HG02943 (cell line): Measurements from ENCODE around the gene TMEM25.
"Not testable (repeated sequence)": the region's sequence is repeated elsewhere in the genome, so short reads cannot be mapped to it uniquely, and the experiment has no call there.

Experiments used
- ATAC-seq: cut with Tn5 transposase; IDR thresholded peaks from one replicate; pipeline ENCODE4 v1.9.1; 2021; ENCODE audit warnings: mild to moderate bottlenecking, low read depth, moderate library complexity; ENCODE audit not compliant: unreplicated experiment

The TMEM25 gene

GRCh38 chr11:118530683-118531596 lies at the start of gene TMEM25:
TMEM25 (plus strand) TSS chr11:118531192; CDS start chr11:118531802, 610 bp downstream.
- peak; percentile 49 for ATAC-seq

- not testable (repeated sequence) for ATAC-seq
Measured at GRCh38 chr11:118481238-118481637, 49.8 kb upstream of the TMEM25 start.

- ATAC-seq, result no peak
Measured at GRCh38 chr11:118484405-118484804, 46.6 kb upstream of the TMEM25 start.

- no peak for ATAC-seq
Measured at GRCh38 chr11:118485273-118485672, 45.7 kb upstream of the TMEM25 start.

GRCh38 chr11:118488480-118489109 lies 42.4 kb upstream of the TMEM25 start:
- no peak for ATAC-seq

DNA sequence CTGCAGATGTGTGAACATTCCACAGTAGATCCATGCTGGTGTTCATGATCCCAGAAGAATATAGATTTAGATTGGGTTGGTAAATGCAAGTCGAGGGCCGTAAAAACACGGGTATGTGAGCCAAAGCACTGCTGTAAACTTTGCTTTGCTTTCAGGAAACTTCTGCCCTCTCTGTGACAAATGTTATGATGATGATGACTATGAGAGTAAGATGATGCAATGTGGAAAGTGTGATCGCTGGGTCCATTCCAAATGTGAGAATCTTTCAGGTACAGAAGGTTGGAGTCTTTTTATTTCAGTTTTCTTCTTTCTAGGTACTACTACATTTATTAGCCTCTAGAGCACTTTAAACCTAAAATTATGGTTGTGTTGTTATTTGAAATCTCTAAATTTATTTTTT lies 40.0 kb upstream of the TMEM25 start:
- ATAC-seq, result no peak

- ATAC-seq, result no peak
Measured at GRCh38 chr11:118497831-118498230, 33.2 kb upstream of the TMEM25 start.

DNA sequence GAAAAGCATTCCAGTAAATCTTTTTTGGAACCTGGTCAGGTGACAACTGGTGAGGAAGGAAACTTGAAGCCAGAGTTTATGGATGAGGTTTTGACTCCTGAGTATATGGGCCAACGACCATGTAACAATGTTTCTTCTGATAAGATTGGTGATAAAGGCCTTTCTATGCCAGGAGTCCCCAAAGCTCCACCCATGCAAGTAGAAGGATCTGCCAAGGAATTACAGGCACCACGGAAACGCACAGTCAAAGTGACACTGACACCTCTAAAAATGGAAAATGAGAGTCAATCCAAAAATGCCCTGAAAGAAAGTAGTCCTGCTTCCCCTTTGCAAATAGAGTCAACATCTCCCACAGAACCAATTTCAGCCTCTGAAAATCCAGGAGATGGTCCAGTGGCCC lies 27.8 kb upstream of the TMEM25 start:
- ATAC-seq, result no peak

GRCh38 chr11:118511601-118512000 lies 19.4 kb upstream of the TMEM25 start:
- ATAC-seq, result no peak

- no peak for ATAC-seq
Measured at GRCh38 chr11:118514103-118514502, 16.9 kb upstream of the TMEM25 start.

- ATAC-seq, result no peak
Measured at GRCh38 chr11:118519549-118519948, 11.4 kb upstream of the TMEM25 start.

- no peak for ATAC-seq
Measured at GRCh38 chr11:118521892-118522311, 9.1 kb upstream of the TMEM25 start.

DNA sequence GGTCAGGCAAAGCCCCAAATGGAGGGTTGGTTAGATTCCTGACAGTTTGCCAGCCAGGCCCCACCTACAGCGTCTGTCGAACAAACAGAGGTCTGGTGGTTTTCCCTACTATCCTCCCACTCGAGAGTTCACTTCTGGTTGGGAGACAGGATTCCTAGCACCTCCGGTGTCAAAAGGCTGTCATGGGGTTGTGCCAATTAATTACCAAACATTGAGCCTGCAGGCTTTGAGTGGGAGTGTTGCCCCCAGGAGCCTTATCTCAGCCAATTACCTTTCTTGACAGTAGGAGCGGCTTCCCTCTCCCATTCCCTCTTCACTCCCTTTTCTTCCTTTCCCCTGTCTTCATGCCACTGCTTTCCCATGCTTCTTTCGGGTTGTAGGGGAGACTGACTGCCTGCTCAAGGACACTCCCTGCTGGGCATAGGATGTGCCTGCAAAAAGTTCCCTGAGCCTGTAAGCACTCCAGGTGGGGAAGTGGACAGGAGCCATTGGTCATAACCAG lies 8.4 kb upstream of the TMEM25 start:
- no peak for ATAC-seq

- ATAC-seq, result no peak
Measured at GRCh38 chr11:118524356-118524755, 6.6 kb upstream of the TMEM25 start.

GRCh38 chr11:118524757-118525470 lies 6.1 kb upstream of the TMEM25 start:
- ATAC-seq, result no peak

DNA sequence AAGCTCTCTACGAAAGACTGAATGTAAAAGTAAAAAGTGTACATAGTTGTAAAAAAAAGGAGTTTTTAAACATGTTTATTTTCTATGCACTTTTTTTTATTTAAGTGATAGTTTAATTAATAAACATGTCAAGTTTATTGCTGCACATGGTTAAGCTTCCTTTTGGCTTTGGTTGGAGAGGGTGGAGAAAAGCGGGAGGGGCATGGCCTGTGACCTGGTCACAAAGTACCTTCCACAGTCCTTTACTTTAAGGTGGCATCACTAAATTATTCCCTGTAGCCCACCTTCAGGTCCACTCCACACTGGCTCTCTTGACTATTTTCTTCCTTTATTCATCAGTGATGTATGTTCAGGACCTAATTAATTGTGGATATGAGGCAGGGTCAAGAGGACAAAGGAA lies 4.3 kb upstream of the TMEM25 start:
- ATAC-seq, result no peak

DNA sequence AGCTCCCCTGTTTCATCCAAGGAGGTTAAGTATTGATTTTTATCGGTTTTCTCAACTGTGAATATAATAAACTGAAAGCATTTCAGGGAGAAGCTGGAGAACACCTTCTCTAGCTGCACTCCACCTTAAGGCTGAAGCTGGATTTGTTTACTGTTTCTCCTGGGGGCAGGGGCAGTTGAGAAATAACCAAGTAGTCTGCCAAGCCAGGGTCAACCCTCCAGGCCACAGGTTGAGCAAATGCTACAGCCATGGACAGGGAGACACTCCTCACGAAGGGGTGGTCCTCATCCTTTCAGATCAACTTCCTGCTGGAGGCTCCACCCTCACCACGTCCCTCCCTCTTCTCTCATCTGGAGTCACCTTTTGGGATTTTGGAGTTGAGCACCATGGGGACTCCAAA lies 3.9 kb upstream of the TMEM25 start, which contains the start of gene TTC36:
TTC36 (plus strand) TSS at position 366 of the 400 bp plus-strand sequence; CDS start at position 387, 21 bp downstream.
- ATAC-seq, result no peak

GRCh38 chr11:118528511-118528910 lies 2.5 kb upstream of the TMEM25 start:
- ATAC-seq, result no peak

DNA sequence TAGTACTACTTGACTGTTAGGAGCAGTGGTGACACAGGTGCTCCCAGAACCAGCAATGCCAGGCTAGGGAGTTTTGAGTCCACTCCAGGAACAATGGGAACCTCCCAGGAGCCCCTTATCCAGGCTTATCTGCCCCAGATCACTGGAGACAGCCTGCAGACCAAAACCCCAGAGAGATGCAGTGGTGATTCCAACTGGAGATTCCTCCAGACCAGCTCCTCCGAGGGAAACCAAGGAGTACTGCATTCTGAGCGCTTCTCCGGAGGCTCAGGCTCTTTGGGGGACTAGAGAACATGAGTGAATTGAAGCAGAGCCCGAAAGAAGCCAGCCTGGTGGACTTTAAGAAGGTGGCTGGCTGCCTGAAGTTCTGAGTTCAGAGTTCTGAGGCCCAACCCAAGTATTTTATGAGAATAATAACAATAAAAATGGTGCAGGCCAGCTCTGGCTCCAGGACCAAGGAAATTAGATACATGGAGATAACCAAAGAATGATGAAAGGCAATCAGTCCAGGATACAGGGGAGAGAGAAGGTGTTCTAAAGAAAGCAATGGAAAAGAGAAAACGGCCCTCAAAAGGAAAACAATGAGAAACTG lies 1.3 kb upstream of the TMEM25 start:
- ATAC-seq, result no peak

DNA sequence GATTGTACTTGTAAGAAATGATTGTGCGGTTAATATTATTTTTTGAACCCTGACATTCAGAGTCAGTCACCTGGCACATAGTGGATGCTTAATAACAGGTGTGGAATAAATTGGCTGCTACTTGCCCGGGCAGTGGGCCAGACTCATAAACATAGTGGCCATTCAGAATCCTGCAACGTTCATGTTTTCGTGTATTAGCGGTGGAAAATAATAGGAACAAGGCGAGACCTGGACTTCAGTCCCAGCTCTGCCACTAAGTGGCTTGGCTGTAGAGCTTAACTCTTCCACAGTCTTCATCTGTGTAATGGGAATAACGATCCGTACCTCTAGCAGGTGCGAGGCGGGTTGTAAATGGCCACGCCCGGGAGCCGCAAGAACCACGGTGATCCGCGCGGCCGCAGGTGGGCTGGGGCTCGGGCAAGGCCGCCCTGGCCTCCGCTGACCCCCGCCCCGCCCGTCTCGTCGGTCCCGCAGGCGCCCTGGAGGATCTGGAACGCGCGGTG lies 761 bp upstream of the TMEM25 start:
- ATAC-seq, result no peak
